Esophagus squamous epithelium (tissue), 5 donors: ENCODE data around the gene GPC1. TPM values are rescaled to one million over a fixed set of nuclear protein-coding genes. Genes with fewer than 3 reads are reported as not detected.

ENCODE experiments used
- DNase-seq: peaks from one replicate; lab custom pipeline; 2025; lab: John Stamatoyannopoulos, UW
- H3K27ac ChIP-seq, 4 donors: fragments of 200-600 bp; sonication (generic); one replicate each; pipeline ENCODE4 v1.5.1; 2016 to 2019; ENCODE audit warnings: mild to moderate bottlenecking in 1 of 4
- H3K27me3 ChIP-seq, 4 donors: fragments of 200-600 bp; sonication (generic); 1 replicate in 3 of 4; 2 replicates in 1 of 4; pipeline versions ENCODE4 v1.5.1 to v1.6.0; 2017 to 2021; ENCODE audit warnings: antibody characterized with exemption in 1 of 4
- H3K36me3 ChIP-seq, 3 donors: fragments of 200-600 bp; sonication (generic); one replicate each; pipeline ENCODE4 v1.5.1; 2016 to 2019
- H3K4me1 ChIP-seq, 3 donors: fragments of 200-600 bp; sonication (generic); one replicate each; pipeline ENCODE4 v1.5.1; 2017 to 2019
- H3K4me3 ChIP-seq, 4 donors: fragments of 200-600 bp; sonication (generic); 1 replicate in 3 of 4; 2 replicates in 1 of 4; pipeline ENCODE4 v1.5.1; 2016 to 2019; ENCODE audit warnings: mild to moderate bottlenecking in 2 of 4, moderate library complexity in 1 of 4
- H3K9me3 ChIP-seq, 3 donors: fragments of 200-600 bp; sonication (generic); one replicate each; pipeline ENCODE4 v1.5.1; 2016 to 2019
- CTCF ChIP-seq, 6 experiments: fragments of 450-650 bp in 4 of 6; fragments of 200-600 bp in 2 of 6; sonication (generic) in 2 of 6; IDR thresholded peaks; one replicate each; pipeline ENCODE4 v1.5.1; 2016 to 2019; ENCODE audit warnings: antibody characterized with exemption in 6 of 6, mild to moderate bottlenecking in 4 of 6, moderate library complexity in 4 of 6
- POLR2A ChIP-seq, 4 donors: fragments of 450-650 bp; IDR thresholded peaks; one replicate each; pipeline ENCODE4 v1.6.1; 2017; ENCODE audit warnings: antibody characterized with exemption in 4 of 4, mild to moderate bottlenecking in 4 of 4, moderate library complexity in 3 of 4
- WGBS, 2 donors: methylation state at CpG; one replicate each; pipeline ENCODE4 v1.1.5; 2018; 5-methylcytosine and 5-hydroxymethylcytosine counted together
- intact Hi-C: fragments of 100-400 bp; cut with DNase I; formaldehyde crosslinking; loops from one replicate; pipeline ENCODE4 v1.15.0; 2022
- small RNA-seq, 4 donors: library from RNA; depleted of rRNA; stranded (forward); fragments of <200 nt; gene quantifications; one replicate each; pipeline ENCODE3, GENCODE V24; 2016
- total RNA-seq, 4 donors: library from RNA; depleted of rRNA; stranded (reverse); fragments of >200 nt; gene quantifications; one replicate each; pipeline ENCODE4 v1.1.0, GENCODE V29; 2016
- donor health status: DM: yes; HTN: yes; CAD: no.

The GPC1 gene
- total RNA-seq, 4 donors from 2014 or later, result 59.3 to 129 (median 78.6) TPM

GRCh38 chr2:240514631-240515030 is 79.2 kb downstream of the GPC1 start:
- DNase-seq, result no peak
- Histone ChIP-seq H3K9me3 (no peaks in the 10 kb centered on the region), H3K36me3 (peaks cover 0 to 25% (median 0%) of the 10 kb centered on the region in 3 donors), H3K4me1 (peaks cover 9 to 20% (median 10%) of the 10 kb centered on the region in 3 donors), H3K27me3 (peaks cover 0 to 3% (median 0%) of the 10 kb centered on the region in 4 donors), H3K27ac (no peak overlapping the region), H3K4me3 (no peak overlapping the region)
- 71 to 80% methylated on average over 2 of the region's 2 CpGs for WGBS, 2 donors
- TF ChIP-seq POLR2A (IDR thresholded peaks at IDR 0.05), result no peak
- TF ChIP-seq CTCF (IDR thresholded peaks at IDR 0.05), result no peak
- intact Hi-C loops, result no loop called here

- peaks cover 0 to 15% (median 0%) of the 10 kb centered on the region in 4 donors for H3K27me3 ChIP-seq
- H3K9me3 ChIP-seq, result no peaks in the 10 kb centered on the region
- no peak overlapping the region for H3K27ac ChIP-seq
- TF ChIP-seq CTCF (IDR thresholded peaks at IDR 0.05) (no peak), POLR2A (IDR thresholded peaks at IDR 0.05) (no peak)
- intact Hi-C loops, result no loop called here
- H3K4me3 ChIP-seq, result no peak overlapping the region
- peaks cover 9 to 31% (median 19%) of the 10 kb centered on the region in 3 donors for H3K4me1 ChIP-seq
- WGBS, 2 donors, result 100% methylated on average over 3 of the region's 4 CpGs; no CpG with 5 or more reads in 1 of the 2 donors
- peaks cover 0 to 12% (median under 1%) of the 10 kb centered on the region in 3 donors for H3K36me3 ChIP-seq
- DNase-seq, result no peak
Measured at GRCh38 chr2:240517342-240517741, 81.9 kb downstream of the GPC1 start.

Small RNA genes within 50 kb of the gene (small RNA-seq; reads per million reads assigned to genes)
- gene MIR149, result 15.6 to 25.9 (median 23.3) reads per million in 4 donors

Other genes starting within 250 kb of the GPC1 start
- gene ANKMY1, start 122.3 kb downstream of the GPC1 start, total RNA-seq, result 10 to 100 TPM in 3 of 4 donors, 1 to 10 TPM in 1; 8.2 to 23.8 (median 17.1) TPM
- 10 to 100 TPM in 1 of 4 donors, 1 to 10 TPM in 3; 2.0 to 10.5 (median 5.3) TPM for gene DUSP28, start 124.7 kb downstream of the GPC1 start, total RNA-seq
- gene RNPEPL1, start 132.8 kb downstream of the GPC1 start, total RNA-seq, result 10 to 100 TPM; 41.9 to 96.5 (median 48.1) TPM
- 10 to 100 TPM in 3 of 4 donors, 1 to 10 TPM in 1; 9.9 to 23.3 (median 13.7) TPM for gene CAPN10, start 151.1 kb downstream of the GPC1 start, total RNA-seq
- gene GPR35, start 189.8 kb downstream of the GPC1 start, total RNA-seq, result 1 to 10 TPM in 3 of 4 donors, under 1 TPM in 1; 0.31 to 3.2 (median 1.3) TPM
- gene AQP12B, start 247.2 kb downstream of the GPC1 start, total RNA-seq, result not detected